NB4 (cell line): ENCODE measurements around the gene FIG4.
"Not testable (repeated sequence)": the region's sequence is repeated elsewhere in the genome, so short reads cannot be mapped to it uniquely, and the experiment has no call there.

Source experiments
- DNase-seq: peaks from one replicate; pipeline ENCODE4 v3.0.0; 2010; ENCODE audit warnings: low read depth
- H3K4me3 ChIP-seq: one replicate; pipeline ENCODE4 v1.5.1; 2011; ENCODE audit warnings: mild to moderate bottlenecking, low read depth, low read length, moderate library complexity
- MYC ChIP-seq: IDR thresholded peaks from 2 replicates; pipeline ENCODE4 v1.6.1; 2011; ENCODE audit warnings: low read depth, low read length
- POLR2A ChIP-seq: IDR thresholded peaks from 2 replicates; pipeline ENCODE4 v1.6.1; 2011; ENCODE audit warnings: mild to moderate bottlenecking; ENCODE audit not compliant: insufficient read length; ENCODE audit errors: extremely low read depth
- TF ChIP-seq, protein P1 (sequence below): IDR thresholded peaks from one replicate; pipeline ENCODE4 v1.5.1; 2012; ENCODE audit warnings: low read depth, low read length
- TF ChIP-seq, protein P2 (sequence below): IDR thresholded peaks from 2 replicates; pipeline ENCODE4 v1.6.1; 2011; ENCODE audit warnings: low read depth, low read length

Gene FIG4

DNA sequence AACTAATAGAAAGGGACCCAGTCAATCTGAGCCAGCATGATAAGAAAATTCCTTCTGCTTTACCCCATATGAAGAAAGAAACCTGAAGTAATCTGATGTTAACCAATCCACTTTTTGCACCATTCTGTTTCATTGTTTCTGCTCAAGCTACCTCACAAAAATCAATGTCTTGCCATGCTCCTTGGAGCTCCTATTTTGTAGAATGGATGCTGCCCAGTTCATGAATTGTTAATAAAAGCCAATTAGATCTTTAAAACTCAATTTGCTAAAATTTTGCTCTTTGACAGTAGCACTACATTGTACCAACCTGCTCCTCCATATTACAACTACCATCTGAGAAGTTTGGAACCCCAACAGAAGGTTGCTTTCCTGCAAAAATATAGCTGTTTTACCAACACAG, 170.8 kb downstream of the FIG4 start:
- TF ChIP-seq POLR2A, result no peak
- no peak overlapping the region for H3K4me3 ChIP-seq
- DNase-seq, result no peak

DNA sequence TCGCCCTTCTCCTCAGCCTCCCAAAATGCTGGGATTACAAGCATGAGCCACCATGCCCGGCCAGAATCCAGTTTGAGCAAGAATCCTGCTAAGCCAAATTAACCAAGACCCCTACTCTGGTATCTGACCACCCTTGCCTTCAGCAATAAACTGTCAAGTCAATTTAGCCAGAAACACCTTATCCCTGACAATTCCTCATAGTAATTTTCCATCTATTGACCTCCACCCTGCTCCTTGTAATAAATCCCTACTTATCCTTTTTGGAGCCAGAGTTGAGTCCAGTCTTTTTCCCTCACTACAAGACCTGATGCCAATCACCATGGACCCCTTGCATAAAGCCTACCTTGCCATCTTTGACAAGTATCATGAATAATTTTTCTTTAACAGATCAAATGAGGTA, 173.0 kb downstream of the FIG4 start:
- DNase-seq, result no peak
- H3K4me3 ChIP-seq, result no peak overlapping the region
- TF ChIP-seq MYC (no peak), POLR2A (no peak)
- TF ChIP-seq, protein P1, sequence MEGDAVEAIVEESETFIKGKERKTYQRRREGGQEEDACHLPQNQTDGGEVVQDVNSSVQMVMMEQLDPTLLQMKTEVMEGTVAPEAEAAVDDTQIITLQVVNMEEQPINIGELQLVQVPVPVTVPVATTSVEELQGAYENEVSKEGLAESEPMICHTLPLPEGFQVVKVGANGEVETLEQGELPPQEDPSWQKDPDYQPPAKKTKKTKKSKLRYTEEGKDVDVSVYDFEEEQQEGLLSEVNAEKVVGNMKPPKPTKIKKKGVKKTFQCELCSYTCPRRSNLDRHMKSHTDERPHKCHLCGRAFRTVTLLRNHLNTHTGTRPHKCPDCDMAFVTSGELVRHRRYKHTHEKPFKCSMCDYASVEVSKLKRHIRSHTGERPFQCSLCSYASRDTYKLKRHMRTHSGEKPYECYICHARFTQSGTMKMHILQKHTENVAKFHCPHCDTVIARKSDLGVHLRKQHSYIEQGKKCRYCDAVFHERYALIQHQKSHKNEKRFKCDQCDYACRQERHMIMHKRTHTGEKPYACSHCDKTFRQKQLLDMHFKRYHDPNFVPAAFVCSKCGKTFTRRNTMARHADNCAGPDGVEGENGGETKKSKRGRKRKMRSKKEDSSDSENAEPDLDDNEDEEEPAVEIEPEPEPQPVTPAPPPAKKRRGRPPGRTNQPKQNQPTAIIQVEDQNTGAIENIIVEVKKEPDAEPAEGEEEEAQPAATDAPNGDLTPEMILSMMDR, result no peak
- TF ChIP-seq, protein P2, sequence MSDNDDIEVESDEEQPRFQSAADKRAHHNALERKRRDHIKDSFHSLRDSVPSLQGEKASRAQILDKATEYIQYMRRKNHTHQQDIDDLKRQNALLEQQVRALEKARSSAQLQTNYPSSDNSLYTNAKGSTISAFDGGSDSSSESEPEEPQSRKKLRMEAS, result no peak

DNA sequence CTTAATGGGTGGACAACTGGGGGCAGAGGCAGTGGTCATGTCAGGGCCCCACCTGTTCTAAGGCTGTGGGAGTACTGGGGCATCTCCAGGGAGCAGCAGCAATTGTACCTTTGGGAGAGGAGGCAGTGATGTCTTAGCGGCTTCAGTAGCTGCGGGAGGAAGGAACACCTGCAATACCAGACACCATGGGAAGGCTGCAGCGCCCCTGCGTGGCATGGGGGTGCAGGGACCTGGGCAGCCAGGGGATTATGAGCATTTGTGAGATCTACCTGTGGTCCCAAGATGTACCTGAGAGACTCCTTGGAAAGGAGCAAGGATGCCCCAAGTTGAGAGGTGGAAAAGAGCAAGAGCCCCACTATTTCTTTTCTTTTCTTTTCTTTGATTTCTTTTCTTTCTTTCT, 174.9 kb downstream of the FIG4 start:
- no peak for TF ChIP-seq POLR2A
- TF ChIP-seq, protein P1, result no peak
- TF ChIP-seq, protein P2, result no peak
- no peak for TF ChIP-seq MYC
- H3K4me3 ChIP-seq, result no peak overlapping the region
- no peak for DNase-seq

DNA sequence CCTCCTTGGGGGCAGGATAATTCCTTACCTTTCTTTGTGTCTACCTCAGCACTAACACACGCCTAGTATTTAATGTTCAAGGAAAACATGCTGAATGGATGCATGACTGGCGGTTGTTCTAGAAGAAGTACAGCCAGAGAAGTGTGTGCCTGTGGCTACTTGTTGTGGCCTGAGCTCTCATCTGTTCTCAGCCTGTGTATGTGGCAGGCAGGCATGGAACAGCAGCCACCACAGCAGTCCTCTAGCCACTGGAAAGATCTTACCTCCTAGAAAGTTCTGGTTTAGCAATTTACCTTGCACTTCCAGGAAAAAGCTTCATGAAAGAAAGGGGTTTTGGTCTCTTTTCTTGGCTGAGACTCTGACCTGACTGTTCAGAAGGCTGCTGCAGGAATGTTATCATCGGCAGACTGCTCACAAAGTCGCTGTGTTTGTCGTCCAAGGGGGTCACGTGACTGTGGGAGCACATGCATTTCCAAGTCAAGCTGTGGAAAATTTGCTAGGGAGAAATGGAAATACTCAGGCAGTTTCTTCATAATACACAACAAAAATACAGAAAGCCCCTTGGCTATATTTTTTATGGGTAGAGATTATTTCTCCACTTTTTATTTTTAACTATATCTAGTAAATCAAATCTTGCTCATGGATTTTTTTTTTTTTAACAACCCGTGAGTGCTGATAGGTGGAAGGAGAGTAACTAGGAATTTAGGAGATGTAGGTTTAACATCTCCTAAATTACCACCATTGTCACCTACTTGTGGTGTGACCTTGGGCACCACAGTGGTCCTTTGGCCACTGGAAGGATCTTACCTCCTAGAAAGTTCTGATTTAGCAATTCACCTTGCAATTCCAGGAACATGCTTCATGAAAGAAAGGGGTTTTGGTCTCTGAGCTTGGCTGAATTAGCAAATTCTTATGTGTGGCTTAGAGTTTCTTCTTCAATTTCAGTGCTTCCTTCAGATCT, 176.2 kb downstream of the FIG4 start:
- TF ChIP-seq, protein P1, result no peak
- TF ChIP-seq POLR2A, result no peak
- TF ChIP-seq MYC, result no peak
- TF ChIP-seq, protein P2, result no peak
- DNase-seq, result no peak
- no peak overlapping the region for H3K4me3 ChIP-seq

DNA sequence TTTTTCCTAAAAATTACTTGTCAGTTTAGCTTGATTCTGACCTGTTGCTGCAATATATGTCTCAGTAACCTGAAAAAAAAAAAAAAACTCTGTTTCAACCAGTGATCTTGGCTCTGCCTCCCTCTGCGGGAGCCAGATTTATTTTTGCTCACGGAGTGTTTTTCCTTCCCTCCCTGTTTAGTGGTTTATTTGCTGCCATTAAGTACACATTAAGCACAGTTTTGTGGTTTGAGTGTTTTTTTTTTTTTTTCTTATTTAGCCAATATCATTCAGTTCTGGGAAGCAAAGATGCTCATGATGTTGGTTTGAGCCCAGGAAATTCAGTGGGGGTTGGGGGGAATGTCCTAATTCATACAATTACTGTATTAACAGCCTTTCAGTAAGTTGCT, 176.9 kb downstream of the FIG4 start:
- DNase-seq, result no peak
- TF ChIP-seq, protein P1, result no peak
- TF ChIP-seq MYC (no peak), POLR2A (no peak)
- TF ChIP-seq, protein P2, result no peak
- no peak overlapping the region for H3K4me3 ChIP-seq

DNA sequence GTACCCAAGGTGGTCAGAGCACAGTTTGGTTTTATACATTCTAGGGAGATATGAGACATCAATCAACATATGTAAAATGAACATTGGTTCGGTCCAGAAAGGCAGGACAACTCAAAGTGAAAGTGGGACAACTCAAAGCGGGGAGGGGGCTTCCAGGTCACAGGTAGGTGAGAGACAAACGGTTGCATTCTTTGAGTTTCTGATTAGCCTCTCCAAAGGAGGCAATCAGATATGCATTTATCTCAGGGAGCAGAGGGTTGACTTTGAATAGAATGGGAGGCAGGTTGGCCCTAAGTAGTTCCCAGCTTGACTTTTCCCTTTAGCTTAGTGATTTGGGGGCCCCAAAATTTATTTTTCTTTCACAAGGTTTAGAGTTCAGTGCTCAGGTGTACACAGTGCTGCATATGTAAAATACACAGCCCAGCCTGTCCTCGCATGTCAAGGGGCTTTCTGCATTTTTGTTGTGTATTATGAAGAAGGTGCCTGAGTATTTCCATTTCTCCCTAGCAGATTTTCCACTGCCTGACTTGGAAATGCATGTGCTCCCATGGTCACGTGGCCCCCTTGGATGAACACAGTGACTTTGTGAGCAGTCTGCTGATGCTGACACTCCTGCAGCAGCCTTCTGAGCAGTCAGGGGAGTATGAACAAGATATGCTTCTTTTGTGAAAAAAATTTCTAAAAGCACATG, 178.4 kb downstream of the FIG4 start:
- not testable (repeated sequence) for H3K4me3 ChIP-seq, DNase-seq

DNA sequence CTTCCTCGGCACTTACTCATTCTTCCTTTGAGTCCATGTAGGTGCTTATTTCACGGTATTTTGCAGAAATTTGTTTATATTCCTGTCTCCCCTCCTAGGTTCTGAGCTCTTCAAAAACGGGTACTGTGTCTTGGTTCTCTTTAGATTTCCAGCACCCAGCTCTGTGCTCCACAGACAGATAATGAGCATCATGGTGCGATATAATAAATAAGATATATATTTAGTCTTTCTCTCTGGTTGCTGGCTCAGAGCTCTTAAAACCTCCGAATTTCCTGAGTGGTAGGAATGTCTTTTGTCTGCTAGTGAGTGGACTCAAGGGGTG, 179.0 kb downstream of the FIG4 start:
- no peak overlapping the region for H3K4me3 ChIP-seq
- DNase-seq, result no peak
- TF ChIP-seq, protein P1, result no peak
- no peak for TF ChIP-seq POLR2A
- no peak for TF ChIP-seq MYC
- TF ChIP-seq, protein P2, result no peak
